ENCODE results near the gene KRT25. TPM values are rescaled to one million over a fixed set of nuclear protein-coding genes. Genes with fewer than 3 reads are reported as not detected.

KRT25 gene
- total and polyA plus RNA-seq, 2 experiments from 2014 or later = not detected

GRCh38 chr17:40800381-40800780 is 45.2 kb upstream of the KRT25 start:
- Histone ChIP-seq H3K79me2 (no peaks in the 10 kb centered on the region), H3K27ac (no peak overlapping the region), H3K9me2 (replicated peaks; ENCODE audit: insufficient read depth) (no peaks in the 10 kb centered on the region), H2AFZ (no peak overlapping the region), H3K4me3 (no peak overlapping the region), H4K20me1 (ENCODE audit: insufficient read depth, poor library complexity, severe bottlenecking) (no peaks in the 10 kb centered on the region), H3K4me1 (ENCODE audit: insufficient read depth) (no peaks in the 10 kb centered on the region), H3K36me3 (replicated peaks; ENCODE audit: insufficient read depth, low read depth) (no peaks in the 10 kb centered on the region), H3K27me3 (peaks cover 37% of the 10 kb centered on the region), H3K4me2 (no peak overlapping the region), H3K9me3 (ENCODE audit: low read depth) (no peaks in the 10 kb centered on the region)
- TF ChIP-seq CTCF (IDR thresholded peaks at IDR 0.05; ENCODE audit: poor library complexity) = no peak
- TF ChIP-seq EZH2 (IDR thresholded peaks at IDR 0.05; ENCODE audit: borderline replicate concordance) = no peak
- TF ChIP-seq EZH2phosphoT487 (IDR thresholded peaks at IDR 0.05; ENCODE audit: low read depth, severe bottlenecking, unreplicated experiment) = no peak
- no peak for DNase-seq (ENCODE audit: low spot score)
- WGBS (ENCODE audit: low lambda C conversion rate, missing lambda C conversion rate) = 70% methylated on average over 1 of the region's 1 CpG

DNA sequence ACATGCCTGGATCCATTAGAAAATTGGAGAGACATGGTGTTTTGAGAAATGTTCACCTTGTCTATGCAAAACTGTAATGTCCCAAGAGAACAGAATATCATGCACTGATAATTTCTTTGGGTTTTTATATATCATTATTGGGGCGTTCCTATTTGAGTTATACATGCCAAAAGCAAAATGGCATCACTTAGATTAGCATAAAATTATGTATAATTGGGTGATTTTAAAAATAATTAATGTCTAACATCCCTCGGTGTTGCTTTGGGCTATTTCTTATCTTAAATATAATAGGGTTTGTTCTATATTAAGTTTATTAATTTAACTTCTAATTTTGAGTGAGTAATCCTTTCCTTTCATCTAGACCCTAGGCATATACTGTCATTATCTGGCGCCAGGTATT is 44.7 kb upstream of the KRT25 start, which contains the start of gene KRT28:
KRT28 (minus strand) TSS at position 101 of the 400 bp plus-strand sequence; CDS start at position 35, 66 bp downstream.
- Histone ChIP-seq H3K27me3 (peaks cover 37% of the 10 kb centered on the region), H3K4me1 (ENCODE audit: insufficient read depth) (no peaks in the 10 kb centered on the region), H3K9me2 (replicated peaks; ENCODE audit: insufficient read depth) (no peaks in the 10 kb centered on the region), H4K20me1 (ENCODE audit: insufficient read depth, poor library complexity, severe bottlenecking) (no peaks in the 10 kb centered on the region), H3K9me3 (ENCODE audit: low read depth) (no peaks in the 10 kb centered on the region), H3K27ac (no peak within 1 kb of the TSS), H3K79me2 (no peaks in the 10 kb centered on the region), H3K4me3 (no peak within 1 kb of the TSS), H3K36me3 (replicated peaks; ENCODE audit: insufficient read depth, low read depth) (no peaks in the 10 kb centered on the region), H3K4me2 (no peak within 1 kb of the TSS), H2AFZ (no peak within 1 kb of the TSS)
- no peak for DNase-seq (ENCODE audit: low spot score)
- TF ChIP-seq EZH2 (IDR thresholded peaks at IDR 0.05; ENCODE audit: borderline replicate concordance) (no peak), CTCF (IDR thresholded peaks at IDR 0.05; ENCODE audit: poor library complexity) (no peak), EZH2phosphoT487 (IDR thresholded peaks at IDR 0.05; ENCODE audit: low read depth, severe bottlenecking, unreplicated experiment) (no peak)
- 71% methylated on average over 3 of the region's 3 CpGs for WGBS (ENCODE audit: low lambda C conversion rate, missing lambda C conversion rate)

DNA sequence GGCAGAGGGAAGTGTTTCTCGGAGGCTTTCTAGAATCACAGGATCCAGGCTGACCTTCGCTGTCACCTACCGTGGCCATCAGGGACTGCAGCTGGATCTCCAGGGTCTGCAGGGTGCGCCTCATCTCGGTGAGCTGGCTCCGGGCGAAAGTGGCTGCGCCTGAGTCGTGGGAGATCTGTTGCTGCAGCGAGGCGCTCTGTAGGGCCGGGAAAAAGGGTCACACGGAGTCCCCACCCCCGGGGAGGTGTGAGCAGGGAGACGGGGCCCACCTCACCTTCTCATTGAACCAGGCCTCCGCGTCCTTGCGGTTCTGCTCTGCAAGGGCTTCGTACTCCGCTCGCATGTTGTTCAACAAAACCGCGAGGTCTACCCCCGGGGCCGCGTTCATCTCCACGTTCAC is 41.7 kb upstream of the KRT25 start:
- Histone ChIP-seq H3K9me3 (ENCODE audit: low read depth) (no peaks in the 10 kb centered on the region), H3K36me3 (replicated peaks; ENCODE audit: insufficient read depth, low read depth) (no peaks in the 10 kb centered on the region), H3K9me2 (replicated peaks; ENCODE audit: insufficient read depth) (no peaks in the 10 kb centered on the region), H3K4me1 (ENCODE audit: insufficient read depth) (no peaks in the 10 kb centered on the region), H3K27me3 (peaks cover 43% of the 10 kb centered on the region), H3K4me2 (no peak overlapping the region), H3K27ac (no peak overlapping the region), H2AFZ (no peak overlapping the region), H3K4me3 (no peak overlapping the region), H3K79me2 (no peaks in the 10 kb centered on the region), H4K20me1 (ENCODE audit: insufficient read depth, poor library complexity, severe bottlenecking) (no peaks in the 10 kb centered on the region)
- TF ChIP-seq CTCF (IDR thresholded peaks at IDR 0.05; ENCODE audit: poor library complexity) (no peak), EZH2 (IDR thresholded peaks at IDR 0.05; ENCODE audit: borderline replicate concordance) (no peak), EZH2phosphoT487 (IDR thresholded peaks at IDR 0.05; ENCODE audit: low read depth, severe bottlenecking, unreplicated experiment) (no peak)
- 85% methylated on average over 27 of the region's 27 CpGs for WGBS (ENCODE audit: low lambda C conversion rate, missing lambda C conversion rate)
- no peak for DNase-seq (ENCODE audit: low spot score)
